Left kidney (tissue), 2 donors: Measurements from ENCODE around the gene MKNK1. TPM values are rescaled to one million over a fixed set of nuclear protein-coding genes. Genes with fewer than 3 reads are reported as not detected.

Experiments used
- DNase-seq: peaks from one replicate; pipeline ENCODE4 v3.0.0-alpha.2; 2013
- polyA plus RNA-seq: library from polyadenylated mRNA; unstranded; fragments of 120-200 nt; gene quantifications from one replicate; pipeline ENCODE4 v1.2.1, GENCODE V29; 2013; ENCODE audit not compliant: insufficient read length

Gene MKNK1
- polyA plus RNA-seq, 1 donor = 37.2 TPM

- no peak for DNase-seq
Observed at GRCh38 chr1:46596846-46597245, 7.2 kb downstream of the MKNK1 start.

GRCh38 chr1:46596036-46596435 is 8.0 kb downstream of the MKNK1 start:
- DNase-seq = no peak

GRCh38 chr1:46595127-46595526 is 8.9 kb downstream of the MKNK1 start:
- no peak for DNase-seq

GRCh38 chr1:46594063-46594462 is 10.0 kb downstream of the MKNK1 start:
- no peak for DNase-seq

GRCh38 chr1:46592823-46593222 is 11.2 kb downstream of the MKNK1 start:
- no peak for DNase-seq

GRCh38 chr1:46589529-46589928 is 14.5 kb downstream of the MKNK1 start:
- no peak for DNase-seq

- DNase-seq = no peak
Observed at GRCh38 chr1:46587069-46587468, 17.0 kb downstream of the MKNK1 start.

GRCh38 chr1:46585312-46585938 is 18.6 kb downstream of the MKNK1 start:
- DNase-seq = no peak

GRCh38 chr1:46583494-46583893 is 20.6 kb downstream of the MKNK1 start:
- DNase-seq = no peak

- no peak for DNase-seq
Observed at GRCh38 chr1:46582972-46583371, 21.1 kb downstream of the MKNK1 start.

GRCh38 chr1:46581681-46582455 is 22.2 kb downstream of the MKNK1 start:
- DNase-seq = no peak

GRCh38 chr1:46580140-46580903 is 23.7 kb downstream of the MKNK1 start:
- DNase-seq = no peak

GRCh38 chr1:46577671-46578070 is 26.4 kb downstream of the MKNK1 start:
- DNase-seq = no peak

GRCh38 chr1:46576596-46576995 is 27.5 kb downstream of the MKNK1 start:
- no peak for DNase-seq

- no peak for DNase-seq
Observed at GRCh38 chr1:46575778-46576177, 28.3 kb downstream of the MKNK1 start.

GRCh38 chr1:46575300-46575699 is 28.8 kb downstream of the MKNK1 start:
- DNase-seq = peak; percentile 18

GRCh38 chr1:46571691-46572225 is 32.3 kb downstream of the MKNK1 start:
- DNase-seq = no peak

- DNase-seq = peak; percentile 41
Observed at GRCh38 chr1:46569884-46570725, 34.0 kb downstream of the MKNK1 start.

GRCh38 chr1:46569116-46569515 is 35.0 kb downstream of the MKNK1 start:
- DNase-seq = no peak

GRCh38 chr1:46568461-46568891 is 35.6 kb downstream of the MKNK1 start:
- DNase-seq = no peak

- DNase-seq = no peak
Observed at GRCh38 chr1:46563341-46563740, 40.7 kb downstream of the MKNK1 start.

- DNase-seq = no peak
Observed at GRCh38 chr1:46562498-46562897, 41.6 kb downstream of the MKNK1 start.
